Stimulated activated CD4-positive, alpha-beta T cell treated with anti-CD3 and anti-CD28 coated beads, Interleukin-1b, Interleukin-23, amount 100 ng/mL, for 1 hour (primary cell): ENCODE results near the gene TCIRG1.

ENCODE experiments used
- DNase-seq, 2 donors: peaks; one replicate each; pipeline ENCODE4 v3.0.0-alpha.2; 2020; ENCODE audit warnings: low read depth in 2 of 2

The TCIRG1 gene

GRCh38 chr11:68036717-68037239 is 2.0 kb upstream of the TCIRG1 start:
- no peak for DNase-seq

GRCh38 chr11:68037411-68038225 is 1.2 kb upstream of the TCIRG1 start:
- DNase-seq = no peak

DNA sequence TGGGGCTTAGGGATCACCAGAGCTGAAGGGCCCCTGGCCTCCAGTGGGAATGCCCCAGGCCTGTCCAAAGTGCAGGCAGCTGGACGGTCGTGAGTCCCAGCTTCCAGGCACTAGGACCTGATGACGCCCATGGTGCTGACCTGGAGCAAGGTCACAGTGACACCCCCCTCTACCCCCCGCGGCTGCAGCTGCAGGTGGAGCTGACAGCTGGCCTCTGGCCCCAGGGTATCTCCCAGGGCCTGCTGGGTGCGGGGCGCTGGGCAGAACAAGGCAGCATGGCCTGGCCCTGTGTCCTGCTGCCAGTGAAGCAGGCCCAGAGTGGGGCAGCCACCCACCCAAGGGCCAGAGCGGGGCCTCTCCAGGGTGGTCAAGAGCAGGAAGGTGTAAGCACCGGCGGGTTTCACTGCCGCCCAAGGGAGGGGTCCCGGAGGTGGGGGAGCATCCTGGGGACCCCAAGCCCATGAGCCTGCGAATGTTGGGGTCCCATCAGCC is 553 bp upstream of the TCIRG1 start:
- no peak for DNase-seq

GRCh38 chr11:68039526-68040086 is 781 bp downstream of the TCIRG1 start:
- no peak for DNase-seq

DNA sequence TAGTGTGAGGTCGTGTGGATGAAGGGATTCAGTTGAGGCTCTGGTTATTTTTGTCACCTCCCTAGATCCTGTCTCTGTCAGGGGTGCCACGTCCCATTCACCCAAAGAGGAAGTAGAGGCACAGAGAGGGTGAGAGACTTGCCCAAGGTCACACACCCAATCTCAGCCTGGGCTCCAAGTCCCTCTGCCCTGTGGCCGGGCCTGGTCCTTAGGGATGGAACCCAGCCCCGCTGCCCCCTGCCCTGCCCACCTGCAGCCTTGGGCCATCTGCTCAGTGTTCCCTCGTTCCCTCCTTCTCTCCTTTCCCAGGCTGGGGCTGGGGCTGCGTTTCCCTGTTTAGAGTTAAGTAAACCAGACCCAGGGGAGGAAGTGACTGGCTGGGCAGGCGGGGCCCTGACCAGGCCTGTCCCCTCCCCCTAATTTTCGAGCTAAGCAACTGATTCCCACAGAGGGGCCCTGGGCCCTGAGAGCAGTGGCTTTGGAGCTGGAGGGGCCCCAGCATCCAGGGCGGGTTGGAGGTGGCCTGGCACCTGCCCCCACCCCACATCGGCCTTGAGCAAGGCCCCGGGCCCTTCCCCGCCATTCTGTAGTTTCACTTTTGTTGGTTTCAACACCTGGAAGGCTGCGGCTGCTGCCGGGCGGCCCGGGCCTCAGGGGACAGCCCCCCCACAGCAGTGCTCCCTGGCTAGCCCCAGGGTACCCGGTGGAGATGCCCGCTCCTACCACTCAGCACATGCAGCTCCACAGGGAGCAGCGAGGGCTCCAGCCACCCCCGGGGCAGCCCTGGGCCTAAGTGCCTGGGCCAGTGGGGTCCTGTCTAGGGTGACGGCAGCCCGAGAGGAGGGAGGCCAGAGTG is 1.5 kb downstream of the TCIRG1 start:
- no peak for DNase-seq

DNA sequence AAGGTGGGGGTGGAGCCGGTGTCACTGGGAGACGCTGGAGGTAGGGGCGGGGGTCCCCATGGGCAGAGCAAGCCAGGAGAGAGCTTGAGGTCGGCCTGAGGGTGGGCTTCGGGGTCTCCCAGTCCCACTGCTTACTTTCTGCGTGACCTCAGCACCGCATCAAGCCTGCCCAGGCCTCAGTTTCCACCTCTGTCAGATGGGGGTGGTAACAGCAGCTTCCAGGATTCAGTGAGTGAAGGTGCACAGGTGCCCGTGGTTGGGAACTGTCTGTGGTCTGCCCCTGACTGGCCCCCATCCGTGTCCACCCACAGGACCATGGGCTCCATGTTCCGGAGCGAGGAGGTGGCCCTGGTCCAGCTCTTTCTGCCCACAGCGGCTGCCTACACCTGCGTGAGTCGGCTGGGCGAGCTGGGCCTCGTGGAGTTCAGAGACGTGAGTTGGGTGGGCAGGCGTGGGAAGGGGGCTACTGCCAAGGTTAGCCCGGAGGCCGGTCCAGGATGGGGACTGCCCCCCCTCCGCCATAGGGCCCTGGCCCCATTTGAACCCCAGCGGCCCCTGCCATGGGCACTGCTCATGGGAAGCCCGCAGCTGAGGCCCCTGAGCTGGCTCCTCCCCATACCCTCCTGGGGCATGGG is 2.2 kb downstream of the TCIRG1 start:
- DNase-seq = no peak

DNA sequence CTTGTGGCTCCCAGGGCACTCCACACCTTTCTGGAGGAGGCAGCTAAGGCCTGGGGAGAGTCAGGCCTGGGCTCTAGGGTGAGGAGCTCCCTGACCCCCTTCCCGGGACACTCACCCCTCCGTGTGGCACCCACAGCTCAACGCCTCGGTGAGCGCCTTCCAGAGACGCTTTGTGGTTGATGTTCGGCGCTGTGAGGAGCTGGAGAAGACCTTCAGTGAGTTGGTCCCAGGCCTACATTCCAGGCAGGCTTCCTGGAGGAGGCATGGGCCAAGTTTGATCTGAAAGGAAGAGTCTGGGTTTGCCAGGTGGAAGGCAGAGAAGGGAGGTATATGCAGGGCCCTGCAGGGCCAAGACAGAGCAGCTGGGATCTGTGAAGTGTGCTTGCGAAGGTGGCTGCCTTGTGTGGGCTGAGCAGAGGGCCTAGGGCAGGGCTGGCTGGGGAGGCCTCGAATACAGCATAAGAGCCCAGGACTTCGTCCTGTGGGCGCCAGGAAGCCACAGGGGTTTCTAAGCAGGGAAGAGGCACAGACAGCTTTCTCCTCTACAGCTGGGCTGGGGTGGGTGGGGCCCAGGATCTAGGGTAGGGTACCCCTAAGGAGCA is 2.9 kb downstream of the TCIRG1 start:
- no peak for DNase-seq

- DNase-seq = no peak
Observed at GRCh38 chr11:68042219-68043028, 3.6 kb downstream of the TCIRG1 start.

DNA sequence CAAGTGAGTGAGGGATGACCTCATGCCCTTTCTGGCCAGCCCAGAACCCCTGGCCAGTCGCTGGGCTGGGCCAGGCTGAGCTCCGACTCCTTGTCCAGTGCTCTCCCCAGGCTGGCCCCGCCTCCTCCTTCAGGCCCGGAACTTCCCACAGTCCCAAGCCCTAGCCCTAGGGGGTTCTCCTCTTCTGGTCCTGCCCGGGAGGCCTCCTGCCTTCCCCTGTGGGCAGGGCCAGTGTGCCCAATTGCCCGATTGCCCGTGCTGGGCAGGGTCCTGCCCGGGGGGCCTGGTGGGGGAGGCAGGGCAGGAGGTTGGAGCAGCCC is 4.2 kb downstream of the TCIRG1 start:
- no peak for DNase-seq

DNA sequence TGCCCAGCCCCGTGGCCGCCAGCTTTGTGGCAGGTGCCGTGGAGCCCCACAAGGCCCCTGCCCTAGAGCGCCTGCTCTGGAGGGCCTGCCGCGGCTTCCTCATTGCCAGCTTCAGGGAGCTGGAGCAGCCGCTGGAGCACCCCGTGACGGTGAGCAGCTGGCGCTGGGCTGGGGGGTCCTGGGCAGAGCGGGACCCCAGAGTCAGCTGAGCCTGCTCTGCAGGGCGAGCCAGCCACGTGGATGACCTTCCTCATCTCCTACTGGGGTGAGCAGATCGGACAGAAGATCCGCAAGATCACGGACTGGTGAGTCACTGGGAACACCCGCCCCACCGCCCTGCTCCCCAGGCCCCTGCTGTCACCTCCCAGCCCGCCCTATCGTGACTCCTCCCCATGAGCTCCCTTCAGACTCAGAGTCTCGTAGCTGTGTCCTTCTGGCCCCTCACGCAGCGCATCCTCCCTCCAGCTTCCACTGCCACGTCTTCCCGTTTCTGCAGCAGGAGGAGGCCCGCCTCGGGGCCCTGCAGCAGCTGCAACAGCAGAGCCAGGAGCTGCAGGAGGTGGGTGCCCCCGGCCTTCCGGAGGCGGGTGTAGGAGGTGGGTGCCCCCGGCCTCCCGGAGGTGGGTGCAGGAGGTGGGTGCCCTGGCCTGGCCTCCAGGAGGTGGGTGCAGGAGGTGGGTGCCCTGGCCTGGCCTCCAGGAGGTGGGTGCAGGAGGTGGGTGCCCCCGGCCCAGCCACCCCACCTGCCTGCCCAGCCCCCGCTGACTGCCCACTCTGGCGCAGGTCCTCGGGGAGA is 4.7 kb downstream of the TCIRG1 start:
- no peak for DNase-seq

DNA sequence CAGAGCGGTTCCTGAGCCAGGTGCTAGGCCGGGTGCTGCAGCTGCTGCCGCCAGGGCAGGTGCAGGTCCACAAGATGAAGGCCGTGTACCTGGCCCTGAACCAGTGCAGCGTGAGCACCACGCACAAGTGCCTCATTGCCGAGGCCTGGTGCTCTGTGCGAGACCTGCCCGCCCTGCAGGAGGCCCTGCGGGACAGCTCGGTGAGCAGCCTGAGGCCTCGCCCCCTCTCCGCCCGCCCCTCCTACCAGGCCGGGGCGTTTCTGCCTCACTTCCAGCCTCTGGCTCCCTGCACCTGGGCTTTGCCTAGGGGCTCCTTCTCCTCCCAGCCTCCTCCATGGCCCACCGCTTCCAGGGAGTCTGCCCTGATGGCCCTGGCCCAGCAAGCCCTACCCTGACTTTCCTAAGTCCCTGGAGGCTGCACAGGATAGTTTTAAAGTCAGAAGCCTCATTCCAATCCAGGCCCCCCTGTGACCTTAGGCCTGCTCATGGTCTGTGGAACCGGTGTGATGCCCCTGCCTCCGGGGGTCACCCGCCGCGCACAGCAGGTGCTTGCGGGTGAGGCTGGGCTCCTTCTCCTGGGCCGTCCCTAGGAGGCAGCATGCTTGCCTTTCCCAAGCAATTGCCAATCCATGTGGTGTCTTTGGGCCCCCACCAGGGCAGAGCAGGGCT is 5.5 kb downstream of the TCIRG1 start:
- DNase-seq = no peak

DNA sequence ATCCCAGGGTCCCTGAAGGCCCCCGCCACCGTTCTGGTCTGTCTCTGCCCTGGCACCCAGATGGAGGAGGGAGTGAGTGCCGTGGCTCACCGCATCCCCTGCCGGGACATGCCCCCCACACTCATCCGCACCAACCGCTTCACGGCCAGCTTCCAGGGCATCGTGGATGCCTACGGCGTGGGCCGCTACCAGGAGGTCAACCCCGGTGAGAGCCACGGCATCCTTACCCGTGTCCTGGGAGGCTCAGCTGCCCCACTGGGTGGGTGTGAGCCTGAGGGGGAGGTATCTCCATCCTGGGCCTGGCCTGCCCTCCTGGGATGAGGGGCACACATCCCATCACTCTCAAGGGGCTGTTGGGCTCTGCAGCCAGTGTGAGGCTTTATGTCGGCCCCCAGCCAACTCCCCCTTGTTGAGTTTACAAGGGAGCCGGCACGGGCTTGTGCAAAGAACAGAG is 6.1 kb downstream of the TCIRG1 start:
- no peak for DNase-seq

- DNase-seq = no peak
Observed at GRCh38 chr11:68047437-68048290, 8.8 kb downstream of the TCIRG1 start.

DNA sequence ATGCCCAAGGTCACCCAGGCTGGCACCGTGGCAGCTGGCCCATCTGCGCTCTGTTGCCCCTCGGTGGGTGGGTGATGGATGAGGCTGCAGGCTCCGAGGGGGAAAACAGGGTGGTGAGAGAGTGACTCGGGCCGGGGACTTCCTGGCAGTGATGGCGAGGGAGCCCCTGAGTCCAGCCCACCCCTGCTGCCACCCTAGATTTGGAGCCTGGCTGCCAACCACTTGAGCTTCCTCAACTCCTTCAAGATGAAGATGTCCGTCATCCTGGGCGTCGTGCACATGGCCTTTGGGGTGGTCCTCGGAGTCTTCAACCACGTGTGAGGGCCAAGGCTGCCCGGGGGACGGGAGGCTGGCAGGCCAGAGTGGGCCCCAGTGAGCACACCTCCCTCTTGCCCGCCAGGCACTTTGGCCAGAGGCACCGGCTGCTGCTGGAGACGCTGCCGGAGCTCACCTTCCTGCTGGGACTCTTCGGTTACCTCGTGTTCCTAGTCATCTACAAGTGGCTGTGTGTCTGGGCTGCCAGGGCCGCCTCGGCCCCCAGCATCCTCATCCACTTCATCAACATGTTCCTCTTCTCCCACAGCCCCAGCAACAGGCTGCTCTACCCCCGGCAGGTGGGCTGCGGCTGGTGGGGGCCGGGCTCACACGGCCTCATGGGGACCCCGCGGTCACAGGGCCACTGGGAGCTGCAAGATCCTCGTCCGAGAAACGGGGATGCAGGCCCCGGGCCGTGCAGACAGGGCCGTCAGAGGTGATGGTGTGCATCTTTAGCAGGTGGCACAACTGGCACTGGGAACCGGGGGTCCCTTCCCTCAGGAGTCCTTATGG is 10.1 kb downstream of the TCIRG1 start:
- no peak for DNase-seq

- no peak for DNase-seq
Observed at GRCh38 chr11:68049509-68050370, 10.9 kb downstream of the TCIRG1 start.

DNA sequence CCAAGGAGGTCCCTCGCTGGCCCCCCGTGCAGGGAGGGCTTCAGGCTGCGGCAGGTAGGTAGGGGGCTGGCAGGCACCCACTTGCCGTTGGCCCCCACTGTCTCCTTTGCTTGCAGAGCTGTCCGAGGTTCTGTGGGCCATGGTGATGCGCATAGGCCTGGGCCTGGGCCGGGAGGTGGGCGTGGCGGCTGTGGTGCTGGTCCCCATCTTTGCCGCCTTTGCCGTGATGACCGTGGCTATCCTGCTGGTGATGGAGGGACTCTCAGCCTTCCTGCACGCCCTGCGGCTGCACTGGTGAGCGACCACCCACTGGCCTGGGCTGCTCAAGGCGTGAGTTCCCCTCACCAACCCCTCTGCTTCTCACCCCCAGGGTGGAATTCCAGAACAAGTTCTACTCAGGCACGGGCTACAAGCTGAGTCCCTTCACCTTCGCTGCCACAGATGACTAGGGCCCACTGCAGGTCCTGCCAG is 11.6 kb downstream of the TCIRG1 start:
- DNase-seq = no peak
